Endothelial cell of umbilical vein (primary cell): ENCODE data around the gene ACOT7. TPM values are rescaled to one million over a fixed set of nuclear protein-coding genes. Genes with fewer than 3 reads are reported as not detected.

Experiments
- BruUV-seq: library from RNA; stranded (reverse); fragments of 400-500 nt; replicated peaks from 2 replicates; lab custom pipeline; 2021; lab: Mats Ljungman, UMichigan
- CTCF ChIA-PET: fragments of 300-600, 350-600 bp; sonication (Branson Sonifier 250); formaldehyde crosslinking; loops from one replicate; lab custom pipeline; 2021; ENCODE audit warnings: antibody characterized with exemption, inconsistent platforms; lab: Charles Lee
- POLR2A ChIA-PET: fragments of 300-600, 350-600 bp; sonication (Branson Sonifier 250); formaldehyde crosslinking; loops from one replicate; lab custom pipeline; 2021; ENCODE audit warnings: antibody characterized with exemption, inconsistent platforms; lab: Charles Lee
- DNase-seq: peaks from one replicate; pipeline ENCODE4 v3.0.0-alpha.2; 2011; ENCODE audit warnings: low read depth, low spot score
- FAIRE-seq: peaks from 2 replicates; lab custom pipeline; 2011; peaks lifted over from hg19 to GRCh38; lab: Jason Lieb, UNC
- H2AFZ ChIP-seq: 2 replicates; pipeline ENCODE4 v1.6.0; 2012; ENCODE audit warnings: low read depth, low read length, control low read depth, inconsistent platforms
- H3K27ac ChIP-seq: 2 replicates; pipeline ENCODE4 v1.5.1; 2011; ENCODE audit warnings: low read depth, mild to moderate bottlenecking, control low read depth, low read length, moderate library complexity; ENCODE audit not compliant: insufficient read depth
- H3K27me3 ChIP-seq, 2 experiments: 2 replicates each; pipeline versions ENCODE4 v1.6.0 to v1.6.1; 2011; ENCODE audit warnings: low read length in 2 of 2, mixed read lengths in 1 of 2; ENCODE audit not compliant: control insufficient read depth in 2 of 2, insufficient read depth in 2 of 2
- H3K36me3 ChIP-seq, 2 experiments: 2 replicates in 1 of 2; 3 replicates in 1 of 2; pipeline ENCODE4 v1.5.1; 2011; ENCODE audit warnings: low read length in 2 of 2, mild to moderate bottlenecking in 1 of 2, moderate library complexity in 1 of 2; ENCODE audit not compliant: control insufficient read depth in 2 of 2, insufficient read depth in 2 of 2; ENCODE audit errors: extremely low read depth in 1 of 2
- H3K4me1 ChIP-seq: 3 replicates; pipeline ENCODE4 v1.5.1; 2011; ENCODE audit warnings: mild to moderate bottlenecking, low read length; ENCODE audit not compliant: control insufficient read depth, insufficient read depth; ENCODE audit errors: extremely low read depth
- H3K4me2 ChIP-seq: 2 replicates; pipeline ENCODE4 v1.6.1; 2011; ENCODE audit warnings: low read length, control low read depth, mixed read lengths; ENCODE audit not compliant: insufficient read depth
- H3K4me3 ChIP-seq, 3 experiments: fragments of 200-600 bp in 1 of 3; sonication (generic), shearing (Covaris generic) in 1 of 3; replicated peaks in 1 of 3; 2 replicates each; pipeline ENCODE4 v1.5.1; 2011 to 2016; ENCODE audit warnings: control low read depth in 3 of 3, low read length in 3 of 3, mild to moderate bottlenecking in 2 of 3, inconsistent platforms in 1 of 3, low read depth in 1 of 3, moderate library complexity in 1 of 3; ENCODE audit not compliant: insufficient read depth in 1 of 3
- H3K79me2 ChIP-seq: 2 replicates; pipeline ENCODE4 v1.6.0; 2012; ENCODE audit warnings: low read length, inconsistent platforms; ENCODE audit not compliant: control insufficient read depth, insufficient read depth
- H3K9ac ChIP-seq: replicated peaks from 2 replicates; pipeline ENCODE3; 2011; ENCODE audit warnings: low read length, control low read depth; ENCODE audit not compliant: insufficient read depth; ENCODE audit errors: extremely low read depth
- H3K9me1 ChIP-seq: replicated peaks from 3 replicates; pipeline ENCODE4 v1.6.0; 2011; ENCODE audit warnings: mild to moderate bottlenecking, low read length; ENCODE audit not compliant: control insufficient read depth, insufficient read depth; ENCODE audit errors: extremely low read depth
- H3K9me3 ChIP-seq: replicated peaks from 2 replicates; pipeline ENCODE4 v1.5.1; 2012; ENCODE audit warnings: low read length, inconsistent platforms; ENCODE audit not compliant: control insufficient read depth, insufficient read depth
- H4K20me1 ChIP-seq: replicated peaks from 2 replicates; pipeline ENCODE3; 2011; ENCODE audit warnings: mild to moderate bottlenecking, low read length; ENCODE audit not compliant: control insufficient read depth, insufficient read depth; ENCODE audit errors: extremely low read depth
- CTCF ChIP-seq, 2 donors: IDR thresholded peaks; 1 replicate in 1 of 2; 2 replicates in 1 of 2; pipeline ENCODE4 v1.5.1; 2011; ENCODE audit warnings: low read length in 2 of 2, mild to moderate bottlenecking in 2 of 2, moderate library complexity in 2 of 2, control low read depth in 1 of 2, inconsistent platforms in 1 of 2, low read depth in 1 of 2; ENCODE audit not compliant: insufficient read depth in 1 of 2; ENCODE audit errors: extremely low read depth in 1 of 2
- EZH2 ChIP-seq: IDR thresholded peaks from 2 replicates; pipeline ENCODE4 v1.6.1; 2012; ENCODE audit warnings: borderline replicate concordance, low read depth, mild to moderate bottlenecking, moderate library complexity, low read length, inconsistent platforms; ENCODE audit not compliant: severe bottlenecking
- FOS ChIP-seq: IDR thresholded peaks from 2 replicates; pipeline ENCODE4 v1.6.1; 2011; ENCODE audit warnings: mild to moderate bottlenecking, low read length, moderate library complexity, borderline replicate concordance; ENCODE audit not compliant: insufficient read depth
- GATA2 ChIP-seq: IDR thresholded peaks from 2 replicates; pipeline ENCODE4 v1.7.0; 2011; ENCODE audit warnings: low read depth, mild to moderate bottlenecking, moderate library complexity, mixed read lengths, low read length; ENCODE audit not compliant: insufficient read length, insufficient read depth
- JUN ChIP-seq: IDR thresholded peaks from 2 replicates; pipeline ENCODE4 v1.6.1; 2011; ENCODE audit warnings: borderline replicate concordance, low read depth; ENCODE audit not compliant: insufficient read length, insufficient read depth
- MAX ChIP-seq: IDR thresholded peaks from 2 replicates; pipeline ENCODE4 v1.6.1; 2011; ENCODE audit not compliant: insufficient read depth, insufficient read length
- MYC ChIP-seq: IDR thresholded peaks from one replicate; pipeline ENCODE4 v1.6.1; 2011; ENCODE audit warnings: mild to moderate bottlenecking, low read depth, low read length
- POLR2A ChIP-seq: IDR thresholded peaks from 2 replicates; pipeline ENCODE4 v1.6.1; 2012; ENCODE audit warnings: low read depth, mild to moderate bottlenecking, control low read depth, low read length
- POLR2AphosphoS5 ChIP-seq: IDR thresholded peaks from 2 replicates; pipeline ENCODE4 v1.6.1; 2012; ENCODE audit warnings: low read depth, mild to moderate bottlenecking, control low read depth, low read length, moderate library complexity; ENCODE audit not compliant: insufficient read depth
- dilution Hi-C: fragments of 300-500 bp; cut with MboI; formaldehyde crosslinking; loops from one replicate; pipeline ENCODE4 v1.15.0; 2019; ENCODE audit warnings: low sequenced_read_pairs; ENCODE audit not compliant: extremely low pct_ligation_motif_present
- intact Hi-C: fragments of 100-400 bp; cut with micrococcal nuclease; formaldehyde crosslinking; loops from one replicate; pipeline ENCODE4 v1.10.0; 2022
- polyA plus RNA-seq, 4 experiments: library from polyadenylated mRNA; depleted of rRNA in 3 of 4; stranded (reverse) in 3 of 4; unstranded in 1 of 4; fragments of >200 nt; gene quantifications; 2 replicates each; pipeline versions ENCODE4 v1.2.1 to v1.2.3, GENCODE V29; 2011 to 2012; ENCODE audit warnings: missing spikeins in 1 of 4
- total RNA-seq: library from RNA; stranded (reverse); gene quantifications from 2 replicates; pipeline ENCODE4 v1.2.3, GENCODE V29; 2021

Gene ACOT7
- total and polyA plus RNA-seq, 2 donors (not counting 3 experiments of a cell fraction or from before 2014, with no cell fraction given) = 69.4 to 105 TPM

DNA sequence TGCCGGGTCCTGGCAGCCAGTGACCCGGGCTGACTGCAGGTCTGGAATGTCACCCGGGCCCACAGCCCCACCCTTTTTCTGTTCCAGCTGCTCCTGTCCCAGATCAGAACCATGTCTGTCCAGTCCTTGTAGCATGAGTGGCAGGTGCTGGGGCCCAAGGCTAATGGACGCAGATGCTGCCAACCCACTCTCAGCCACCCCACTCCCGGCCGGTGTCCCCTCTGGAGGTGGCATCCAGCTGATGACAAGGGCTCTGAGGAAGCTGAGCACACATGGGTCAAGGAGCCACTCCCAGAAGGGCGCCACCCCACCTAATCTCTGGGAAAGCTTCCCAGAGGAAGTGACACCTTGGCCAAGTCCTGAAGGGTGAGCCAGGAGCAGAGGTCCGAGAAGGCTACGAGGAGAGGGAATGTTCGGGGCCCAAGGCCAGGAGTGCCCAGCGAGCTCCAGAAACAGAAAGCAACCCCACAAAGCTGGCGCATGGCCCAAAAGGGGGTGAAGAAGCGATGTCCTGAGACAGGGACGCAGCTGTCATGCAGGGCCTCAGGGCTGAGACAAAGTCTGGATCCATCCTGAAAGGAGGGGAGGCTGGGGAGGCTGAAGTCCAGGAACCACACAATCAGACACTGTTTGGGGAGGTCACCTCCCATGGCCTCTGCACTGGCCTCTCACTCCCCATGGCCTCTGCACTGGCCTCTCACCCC lies 39.5 kb downstream of the ACOT7 start:
- no peak for FAIRE-seq
- Histone ChIP-seq H3K79me2 (no peaks in the 10 kb centered on the region), H3K9me1 (no peaks in the 10 kb centered on the region), H3K36me3 (no peaks in the 10 kb centered on the region), H3K27ac (no peak overlapping the region), H2AFZ (no peak overlapping the region), H3K4me1 (peaks cover 8% of the 10 kb centered on the region), H3K27me3 (no peaks in the 10 kb centered on the region), H4K20me1 (no peaks in the 10 kb centered on the region), H3K9ac (no peak overlapping the region), H3K4me3 (no peak overlapping the region), H3K9me3 (no peaks in the 10 kb centered on the region), H3K4me2 (no peak overlapping the region)
- intact Hi-C loops = no loop called here
- no peak for DNase-seq
- dilution Hi-C loops = no loop called here
- POLR2A ChIA-PET = no interaction called here
- BruUV-seq = no TSS peak
- CTCF ChIA-PET = no interaction called here
- TF ChIP-seq FOS (no peak), EZH2 (no peak), MAX (no peak), MYC (no peak), JUN (no peak), POLR2AphosphoS5 (no peak), POLR2A (no peak), CTCF (IDR thresholded peaks at IDR 0.05; ENCODE audit: extremely low read depth in 1 of 2, insufficient read depth in 1 of 2, low read depth in 1 of 2, low read length in 2 of 2) (no peak), GATA2 (no peak)
